BE2C (cell line): ENCODE data around the gene SLU7.
A peak's percentile ranks its signal among the peaks of the same experiment; 100 is the strongest.

ENCODE experiments used
- DNase-seq: peaks from one replicate; pipeline ENCODE4 v3.0.0-alpha.2; 2020
- H3K27me3 ChIP-seq: fragments of 250-450 bp; sonication (Bioruptor Pico); 2 replicates; pipeline ENCODE4 v1.5.1; 2020; ENCODE audit warnings: mild to moderate bottlenecking
- H3K36me3 ChIP-seq: fragments of 250-450 bp; sonication (Bioruptor Pico); 2 replicates; pipeline ENCODE4 v1.5.1; 2020; ENCODE audit warnings: mild to moderate bottlenecking
- H3K4me1 ChIP-seq: fragments of 250-450 bp; sonication (Bioruptor Pico); 2 replicates; pipeline ENCODE4 v1.5.1; 2020
- H3K4me3 ChIP-seq: 2 replicates; pipeline ENCODE4 v1.5.1; 2011; ENCODE audit warnings: low read depth, low read length
- H3K9me3 ChIP-seq: fragments of 250-450 bp; sonication (Bioruptor Pico); 2 replicates; pipeline ENCODE4 v1.5.1; 2020
- TF ChIP-seq, protein P1 (sequence below): IDR thresholded peaks from 2 replicates; pipeline ENCODE4 v1.5.1; 2012; ENCODE audit warnings: mild to moderate bottlenecking, low read depth, low read length

SLU7 gene

GRCh38 chr5:160432787-160433186 lies 13.9 kb upstream of the SLU7 start:
- Histone ChIP-seq H3K27me3 (no peaks in the 10 kb centered on the region), H3K4me3 (no peak overlapping the region), H3K9me3 (no peaks in the 10 kb centered on the region), H3K36me3 (peaks cover 16% of the 10 kb centered on the region), H3K4me1 (peaks cover 2% of the 10 kb centered on the region; the same call in 1 of the 2 replicates)
- DNase-seq = no peak
- TF ChIP-seq, protein P1, sequence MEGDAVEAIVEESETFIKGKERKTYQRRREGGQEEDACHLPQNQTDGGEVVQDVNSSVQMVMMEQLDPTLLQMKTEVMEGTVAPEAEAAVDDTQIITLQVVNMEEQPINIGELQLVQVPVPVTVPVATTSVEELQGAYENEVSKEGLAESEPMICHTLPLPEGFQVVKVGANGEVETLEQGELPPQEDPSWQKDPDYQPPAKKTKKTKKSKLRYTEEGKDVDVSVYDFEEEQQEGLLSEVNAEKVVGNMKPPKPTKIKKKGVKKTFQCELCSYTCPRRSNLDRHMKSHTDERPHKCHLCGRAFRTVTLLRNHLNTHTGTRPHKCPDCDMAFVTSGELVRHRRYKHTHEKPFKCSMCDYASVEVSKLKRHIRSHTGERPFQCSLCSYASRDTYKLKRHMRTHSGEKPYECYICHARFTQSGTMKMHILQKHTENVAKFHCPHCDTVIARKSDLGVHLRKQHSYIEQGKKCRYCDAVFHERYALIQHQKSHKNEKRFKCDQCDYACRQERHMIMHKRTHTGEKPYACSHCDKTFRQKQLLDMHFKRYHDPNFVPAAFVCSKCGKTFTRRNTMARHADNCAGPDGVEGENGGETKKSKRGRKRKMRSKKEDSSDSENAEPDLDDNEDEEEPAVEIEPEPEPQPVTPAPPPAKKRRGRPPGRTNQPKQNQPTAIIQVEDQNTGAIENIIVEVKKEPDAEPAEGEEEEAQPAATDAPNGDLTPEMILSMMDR = no peak

GRCh38 chr5:160432196-160432595 lies 13.3 kb upstream of the SLU7 start:
- no peak overlapping the region for H3K4me3 ChIP-seq
- H3K9me3 ChIP-seq = no peaks in the 10 kb centered on the region
- no peaks in the 10 kb centered on the region for H3K27me3 ChIP-seq
- peaks cover 22% of the 10 kb centered on the region for H3K36me3 ChIP-seq
- TF ChIP-seq, protein P1 = no peak
- no peak for DNase-seq
- peaks cover 2% of the 10 kb centered on the region; the same call in 1 of the 2 replicates for H3K4me1 ChIP-seq

DNA sequence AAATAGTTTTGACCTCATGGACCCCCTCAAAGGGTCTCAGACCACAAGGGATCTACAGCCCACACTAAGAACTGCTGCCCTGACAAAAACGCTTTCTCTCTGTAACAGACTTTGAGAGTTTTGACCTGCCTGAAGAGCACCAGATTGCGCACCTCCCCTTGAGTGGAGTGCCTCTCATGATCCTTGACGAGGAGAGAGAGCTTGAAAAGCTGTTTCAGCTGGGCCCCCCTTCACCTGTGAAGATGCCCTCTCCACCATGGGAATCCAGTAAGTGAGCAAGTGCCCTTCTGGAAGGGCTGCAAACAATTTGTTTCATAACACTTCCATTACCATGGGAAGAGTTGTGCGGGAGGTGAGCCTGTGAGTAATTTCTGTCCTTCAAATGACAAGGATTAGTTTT lies 8.7 kb upstream of the SLU7 start:
- Histone ChIP-seq H3K4me1 (peaks cover 9% of the 10 kb centered on the region), H3K4me3 (no peak overlapping the region), H3K27me3 (no peaks in the 10 kb centered on the region), H3K9me3 (no peaks in the 10 kb centered on the region), H3K36me3 (peaks cover 51% of the 10 kb centered on the region)
- TF ChIP-seq, protein P1 = no peak
- no peak for DNase-seq

DNA sequence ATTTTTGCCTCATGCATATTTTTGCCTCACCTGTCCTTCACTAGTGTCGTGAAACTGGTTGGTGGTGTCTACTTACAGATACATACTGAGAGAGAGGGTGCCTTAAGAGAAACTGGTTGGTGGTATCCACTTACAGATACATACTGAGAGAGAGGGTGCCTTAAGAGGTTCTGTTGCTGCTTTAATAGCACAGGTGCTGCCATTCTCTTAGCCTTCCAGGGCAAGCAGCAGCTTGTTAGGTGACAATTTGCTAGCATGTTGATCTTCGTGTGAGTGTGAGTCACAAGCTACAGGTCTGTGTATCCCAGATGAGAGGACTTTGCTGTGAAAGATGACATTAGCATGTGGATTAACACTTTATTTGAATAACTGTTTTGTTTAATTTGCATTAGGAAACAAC lies 4.2 kb upstream of the SLU7 start:
- no peaks in the 10 kb centered on the region for H3K27me3 ChIP-seq
- TF ChIP-seq, protein P1 = no peak
- H3K4me1 ChIP-seq = peaks cover 9% of the 10 kb centered on the region
- DNase-seq = no peak
- H3K9me3 ChIP-seq = no peaks in the 10 kb centered on the region
- H3K36me3 ChIP-seq = peaks cover 38% of the 10 kb centered on the region
- H3K4me3 ChIP-seq = peak overlapping the region; percentile 81

DNA sequence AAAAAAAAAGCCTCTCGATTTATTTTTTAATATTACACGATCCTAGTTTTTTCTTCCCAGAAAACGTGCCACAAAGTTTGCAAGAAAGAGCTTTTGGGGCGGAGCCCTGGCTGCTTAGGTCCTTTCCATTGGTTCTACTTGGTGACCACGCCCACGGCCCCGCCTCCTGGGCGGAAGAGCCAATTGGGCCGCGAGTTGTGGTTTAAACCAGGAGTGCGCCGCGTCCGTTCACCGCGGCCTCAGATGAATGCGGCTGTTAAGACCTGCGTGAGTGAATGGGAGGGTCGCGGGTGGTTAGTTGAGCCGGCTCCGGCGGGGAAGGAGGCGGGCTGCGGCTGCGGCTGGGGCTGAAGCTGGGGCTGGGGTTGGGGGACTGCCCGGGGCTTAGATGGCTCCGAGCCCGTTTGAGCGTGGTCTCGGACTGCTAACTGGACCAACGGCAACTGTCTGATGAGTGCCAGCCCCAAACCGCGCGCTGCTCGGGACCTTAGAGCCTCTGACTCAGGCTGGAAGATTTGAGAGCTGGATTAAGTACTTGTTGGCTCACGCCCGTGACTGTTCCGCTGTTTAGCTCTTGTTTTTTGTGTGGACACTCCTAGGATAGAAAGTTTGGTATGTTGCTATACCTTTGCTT lies 2.9 kb upstream of the SLU7 start, which contains the start of gene PTTG1:
Gene PTTG1 (plus strand): TSS at position 231 of the 634 bp plus-strand sequence. CDS start 458 bp downstream, outside the sequence.
- Histone ChIP-seq H3K4me1 (peaks cover 9% of the 10 kb centered on the region), H3K9me3 (no peaks in the 10 kb centered on the region), H3K36me3 (peaks cover 26% of the 10 kb centered on the region), H3K4me3 (peak within 1 kb of the TSS; percentile 81), H3K27me3 (no peaks in the 10 kb centered on the region)
- peak; percentile 98 for DNase-seq
- TF ChIP-seq, protein P1 = no peak

GRCh38 chr5:160420331-160420610 lies 1.4 kb upstream of the SLU7 start:
- TF ChIP-seq, protein P1 = no peak
- Histone ChIP-seq H3K36me3 (peaks cover 24% of the 10 kb centered on the region), H3K27me3 (no peaks in the 10 kb centered on the region), H3K4me1 (peaks cover 9% of the 10 kb centered on the region), H3K9me3 (no peaks in the 10 kb centered on the region), H3K4me3 (no peak overlapping the region; the same call in 1 of the 2 replicates)
- DNase-seq = no peak
